ENCODE results near the gene NAALADL2. TPM values are rescaled to one million over a fixed set of nuclear protein-coding genes. Genes with fewer than 3 reads are reported as not detected.

Gene NAALADL2
- total and polyA plus RNA-seq, 2 donors (not counting 1 experiment from before 2014, with no cell fraction given) = not detected

- TF ChIP-seq EZH2 (IDR thresholded peaks at IDR 0.05; ENCODE audit: borderline replicate concordance, insufficient read depth, low read depth, low read length, poor library complexity, severe bottlenecking) (no peak), CTCF (IDR thresholded peaks at IDR 0.05) (no peak)
- H2AFZ ChIP-seq (ENCODE audit: insufficient read depth, low read depth, low read length, poor library complexity, severe bottlenecking) = no peak overlapping the region
- no peak for ATAC-seq (ENCODE audit: low read depth)
- H3K9ac ChIP-seq (ENCODE audit: low read length) = no peak overlapping the region
- H3K4me3 Mint-ChIP-seq = no peak overlapping the region
- intact Hi-C loops (cut with micrococcal nuclease) = no loop called here
- no peaks in the 10 kb centered on the region for H3K79me2 ChIP-seq (ENCODE audit: control insufficient read depth, insufficient read depth, low read length)
- DNase-seq = no peak
- H3K4me1 Mint-ChIP-seq = no peaks in the 10 kb centered on the region
- ChIA-PET POLR2A (no interaction called here), CTCF (no interaction called here)
- H3K27ac ChIP-seq (ENCODE audit: low read length in 2 of 2) = no peak overlapping the region
- H3K4me2 ChIP-seq (replicated peaks; ENCODE audit: low read depth, low read length, poor library complexity, severe bottlenecking) = no peak overlapping the region
- H3K4me3 ChIP-seq (ENCODE audit: control extremely low read depth in 1 of 5, extremely low read depth in 1 of 5, insufficient read depth in 1 of 5, low read depth in 2 of 5, low read length in 4 of 5) = no peak overlapping the region
- no peak overlapping the region for H3K27ac Mint-ChIP-seq
- no peaks in the 10 kb centered on the region for H3K9me3 Mint-ChIP-seq (ENCODE audit: insufficient read depth)
- no peaks in the 10 kb centered on the region for H3K36me3 ChIP-seq (replicated peaks in 1 of 2; ENCODE audit: control extremely low read depth in 1 of 2, control insufficient read depth in 1 of 2, extremely low read depth in 1 of 2, insufficient read depth in 2 of 2, low read length in 1 of 2)
- peaks cover 0 to 3% (median 0%) of the 10 kb centered on the region in 3 donors for H3K9me3 ChIP-seq (ENCODE audit: control extremely low read depth in 1 of 3, control insufficient read depth in 2 of 3, insufficient read depth in 1 of 3, low read length in 2 of 3)
- WGBS (ENCODE audit: insufficient coverage) = no CpG with 5 or more reads among the region's 3 CpGs
- no peaks in the 10 kb centered on the region for H3K27me3 Mint-ChIP-seq
- H4K20me1 ChIP-seq (ENCODE audit: control insufficient read depth, insufficient read depth, low read length, poor library complexity, severe bottlenecking) = no peaks in the 10 kb centered on the region
- H3K4me1 ChIP-seq (ENCODE audit: control insufficient read depth in 2 of 2, insufficient read depth in 2 of 2, low read length in 2 of 2) = no peaks in the 10 kb centered on the region
- H3K27me3 ChIP-seq (replicated peaks in 1 of 4; ENCODE audit: control extremely low read depth in 1 of 4, control insufficient read depth in 3 of 4, insufficient read depth in 4 of 4, low read length in 3 of 4) = no peaks in the 10 kb centered on the region
Measured at GRCh38 chr3:175679568-175679967, 820.4 kb downstream of the NAALADL2 start.

GRCh38 chr3:175692256-175692655 is 833.1 kb downstream of the NAALADL2 start:
- WGBS (ENCODE audit: insufficient coverage) = no CpG with 5 or more reads among the region's 2 CpGs
- no peak for ATAC-seq (ENCODE audit: low read depth)
- H2AFZ ChIP-seq (ENCODE audit: insufficient read depth, low read depth, low read length, poor library complexity, severe bottlenecking) = no peak overlapping the region

More at GRCh38 chr3:175692256-175692655, 833.1 kb downstream of the NAALADL2 start:
- CTCF ChIA-PET = no interaction called here
- H3K9me3 Mint-ChIP-seq (ENCODE audit: insufficient read depth) = no peaks in the 10 kb centered on the region
- Histone ChIP-seq H3K27ac (ENCODE audit: low read length in 2 of 2) (no peak overlapping the region), H4K20me1 (ENCODE audit: control insufficient read depth, insufficient read depth, low read length, poor library complexity, severe bottlenecking) (no peaks in the 10 kb centered on the region), H3K27me3 (replicated peaks in 1 of 4; ENCODE audit: control extremely low read depth in 1 of 4, control insufficient read depth in 3 of 4, insufficient read depth in 4 of 4, low read length in 3 of 4) (no peaks in the 10 kb centered on the region), H3K9ac (ENCODE audit: low read length) (no peak overlapping the region), H3K9me3 (ENCODE audit: control extremely low read depth in 1 of 3, control insufficient read depth in 2 of 3, insufficient read depth in 1 of 3, low read length in 2 of 3) (no peaks in the 10 kb centered on the region), H3K4me1 (ENCODE audit: control insufficient read depth in 2 of 2, insufficient read depth in 2 of 2, low read length in 2 of 2) (no peaks in the 10 kb centered on the region), H3K4me3 (ENCODE audit: control extremely low read depth in 1 of 5, extremely low read depth in 1 of 5, insufficient read depth in 1 of 5, low read depth in 2 of 5, low read length in 4 of 5) (no peak overlapping the region), H3K36me3 (replicated peaks in 1 of 2; ENCODE audit: control extremely low read depth in 1 of 2, control insufficient read depth in 1 of 2, extremely low read depth in 1 of 2, insufficient read depth in 2 of 2, low read length in 1 of 2) (no peaks in the 10 kb centered on the region), H3K79me2 (ENCODE audit: control insufficient read depth, insufficient read depth, low read length) (no peaks in the 10 kb centered on the region), H3K4me2 (replicated peaks; ENCODE audit: low read depth, low read length, poor library complexity, severe bottlenecking) (no peak overlapping the region)
- no peak for TF ChIP-seq CTCF (IDR thresholded peaks at IDR 0.05)
- POLR2A ChIA-PET = no interaction called here
- no peak overlapping the region for H3K4me3 Mint-ChIP-seq
- no peak for DNase-seq
- H3K27ac Mint-ChIP-seq = no peak overlapping the region
- intact Hi-C loops (cut with micrococcal nuclease) = no loop called here
- no peaks in the 10 kb centered on the region for H3K4me1 Mint-ChIP-seq
- no peaks in the 10 kb centered on the region for H3K27me3 Mint-ChIP-seq

Data from B cell (primary cell).